CD14-positive monocyte (primary cell): ENCODE data around the gene KBTBD8. TPM values are rescaled to one million over a fixed set of nuclear protein-coding genes. Genes with fewer than 3 reads are reported as not detected.

ENCODE experiments used
- DNase-seq, 3 donors: peaks; one replicate each; pipeline ENCODE4 v3.0.0-alpha.2; 2011 to 2022
- H2AFZ ChIP-seq: 2 replicates; pipeline ENCODE4 v1.6.0; 2012; ENCODE audit warnings: mild to moderate bottlenecking, low read depth, low read length, inconsistent platforms; ENCODE audit not compliant: insufficient read depth, poor library complexity, severe bottlenecking
- H3K27ac ChIP-seq, 2 donors: 1 replicate in 1 of 2; 2 replicates in 1 of 2; pipeline ENCODE4 v1.5.1; 2012 to 2013; ENCODE audit warnings: low read length in 2 of 2, control low read depth in 1 of 2, inconsistent platforms in 1 of 2, low read depth in 1 of 2, mild to moderate bottlenecking in 1 of 2
- H3K27me3 ChIP-seq, 2 donors: one replicate each; pipeline versions ENCODE4 v1.6.0 to v1.6.1; 2011 to 2013; ENCODE audit warnings: low read length in 2 of 2; ENCODE audit not compliant: control insufficient read depth in 2 of 2, insufficient read depth in 2 of 2
- H3K36me3 ChIP-seq, 2 donors: replicated peaks in 1 of 2; 1 replicate in 1 of 2; 2 replicates in 1 of 2; pipeline versions ENCODE4 v1.5.1 to v1.6.1; 2012 to 2013; ENCODE audit warnings: low read length in 2 of 2, control low read depth in 1 of 2, inconsistent platforms in 1 of 2, mild to moderate bottlenecking in 1 of 2; ENCODE audit not compliant: insufficient read depth in 2 of 2, control insufficient read depth in 1 of 2
- H3K4me1 ChIP-seq, 2 donors: 1 replicate in 1 of 2; 2 replicates in 1 of 2; pipeline versions ENCODE4 v1.5.1 to v1.6.1; 2012 to 2013; ENCODE audit warnings: low read length in 2 of 2, control low read depth in 1 of 2, inconsistent platforms in 1 of 2, mild to moderate bottlenecking in 1 of 2, moderate library complexity in 1 of 2; ENCODE audit not compliant: insufficient read depth in 2 of 2, control insufficient read depth in 1 of 2
- H3K4me2 ChIP-seq: replicated peaks from 2 replicates; pipeline ENCODE3; 2012; ENCODE audit warnings: low read length, moderate library complexity, mild to moderate bottlenecking; ENCODE audit not compliant: poor library complexity, severe bottlenecking; ENCODE audit errors: extremely low read depth
- H3K4me3 ChIP-seq, 3 experiments: fragments of 200-600 bp in 1 of 3; sonication (generic) in 1 of 3; replicated peaks in 1 of 3; 1 replicate in 2 of 3; 2 replicates in 1 of 3; pipeline ENCODE4 v1.5.1; 2011 to 2013; ENCODE audit warnings: low read length in 3 of 3, mild to moderate bottlenecking in 3 of 3, control low read depth in 2 of 3, low read depth in 2 of 3, inconsistent platforms in 1 of 3, moderate library complexity in 1 of 3
- H3K79me2 ChIP-seq: 2 replicates; pipeline ENCODE4 v1.6.0; 2012; ENCODE audit warnings: mild to moderate bottlenecking, control low read depth, inconsistent platforms, low read length, moderate library complexity; ENCODE audit not compliant: insufficient read depth
- H3K9ac ChIP-seq: 2 replicates; pipeline ENCODE4 v1.6.0; 2017; ENCODE audit warnings: low read length, mild to moderate bottlenecking; ENCODE audit not compliant: insufficient read depth, poor library complexity, severe bottlenecking
- H3K9me3 ChIP-seq, 2 donors: replicated peaks in 1 of 2; 1 replicate in 1 of 2; 2 replicates in 1 of 2; pipeline versions ENCODE4 v1.5.1 to v1.6.1; 2012 to 2013; ENCODE audit warnings: low read length in 2 of 2, control low read depth in 1 of 2; ENCODE audit not compliant: control insufficient read depth in 1 of 2, insufficient read depth in 1 of 2
- H4K20me1 ChIP-seq: 2 replicates; pipeline ENCODE4 v1.6.0; 2012; ENCODE audit warnings: mild to moderate bottlenecking, low read length, control low read depth, moderate library complexity; ENCODE audit not compliant: insufficient read depth
- H3K27ac Mint-ChIP-seq, 7 donors: one replicate each; pipeline ENCODE4 v1.8.0; 2020; ENCODE audit warnings: mild to moderate bottlenecking in 7 of 7, mixed read lengths in 7 of 7, moderate library complexity in 6 of 7, inconsistent platforms in 2 of 7
- H3K27me3 Mint-ChIP-seq, 3 donors: one replicate each; pipeline ENCODE4 v1.8.0; 2021 to 2022; ENCODE audit warnings: low read depth in 3 of 3, mild to moderate bottlenecking in 3 of 3, mixed read lengths in 3 of 3, moderate library complexity in 3 of 3, inconsistent platforms in 1 of 3
- H3K36me3 Mint-ChIP-seq, 2 donors: one replicate each; pipeline ENCODE4 v1.8.0; 2020; ENCODE audit warnings: mixed read lengths in 2 of 2, inconsistent platforms in 1 of 2, mild to moderate bottlenecking in 1 of 2
- H3K4me1 Mint-ChIP-seq: one replicate; pipeline ENCODE4 v1.8.0; 2020; ENCODE audit warnings: mild to moderate bottlenecking, mixed read lengths
- H3K4me3 Mint-ChIP-seq, 2 donors: one replicate each; pipeline ENCODE4 v1.8.0; 2020; ENCODE audit warnings: mild to moderate bottlenecking in 2 of 2, mixed read lengths in 2 of 2, moderate library complexity in 1 of 2
- H3K9me3 Mint-ChIP-seq, 7 donors: one replicate each; pipeline ENCODE4 v1.8.0; 2020 to 2022; ENCODE audit warnings: mixed read lengths in 7 of 7, mild to moderate bottlenecking in 6 of 7, moderate library complexity in 6 of 7, inconsistent platforms in 2 of 7
- CTCF ChIP-seq: fragments of 200-600 bp; IDR thresholded peaks from one replicate; pipeline ENCODE4 v1.8.0; 2022; ENCODE audit warnings: antibody characterized with exemption, mild to moderate bottlenecking
- WGBS: methylation state at CpG from one replicate; pipeline ENCODE4 v1.1.5; 2013; ENCODE audit warnings: missing lambda C conversion rate; ENCODE audit not compliant: insufficient coverage; 5-methylcytosine and 5-hydroxymethylcytosine counted together
- intact Hi-C, 2 donors: fragments of 100-400 bp; cut with micrococcal nuclease; formaldehyde crosslinking; loops; one replicate each; pipeline versions ENCODE4 v1.15.0 to v1.15.1; 2023
- polyA plus RNA-seq, 3 donors: library from polyadenylated mRNA; depleted of rRNA in 1 of 3; unstranded in 2 of 3; stranded (reverse) in 1 of 3; fragments of 300-500 nt in 2 of 3; fragments of >200 nt in 1 of 3; fragmentation: Illumina TruSeq in 2 of 3; gene quantifications; 1 replicate in 2 of 3; 2 replicates in 1 of 3; pipeline ENCODE4 v1.2.3, GENCODE V29; 2012 to 2021

The KBTBD8 gene
- polyA plus RNA-seq, 3 donors, result 3.0 to 11.7 (median 3.2) TPM

- peak; percentile 79 to 95 (median 85) for DNase-seq
- peak overlapping the region; percentile 83 to 88 for H3K27ac ChIP-seq
- H3K4me2 ChIP-seq, result peak overlapping the region; percentile 82
- peak overlapping the region; percentile 81 for H3K9ac ChIP-seq
- Mint-ChIP-seq H3K4me1 (peaks cover 33% of the 10 kb centered on the region), H3K27ac (peak overlapping the region; percentile 85 to 96 (median 91)), H3K4me3 (peak overlapping the region; percentile 86 to 92), H3K27me3 (peaks cover 5 to 7% (median 7%) of the 10 kb centered on the region in 3 donors), H3K36me3 (peaks cover 6 to 11% of the 10 kb centered on the region in 2 donors), H3K9me3 (peaks cover 0 to 2% (median 0%) of the 10 kb centered on the region in 7 donors)
- no peaks in the 10 kb centered on the region for H4K20me1 ChIP-seq
- peaks cover 27 to 35% of the 10 kb centered on the region in 2 donors for H3K4me1 ChIP-seq
- peaks cover under 1 to 4% of the 10 kb centered on the region in 2 donors for H3K36me3 ChIP-seq
- H2AFZ ChIP-seq, result peak overlapping the region; percentile 75
- TF ChIP-seq CTCF, result no peak
- no peaks in the 10 kb centered on the region for H3K27me3 ChIP-seq
- intact Hi-C loops, result no loop called here
- H3K4me3 ChIP-seq, result peak overlapping the region in 1 of 3 experiments; percentile 87
- peaks cover 15% of the 10 kb centered on the region for H3K79me2 ChIP-seq
- 12% methylated on average over 8 of the region's 18 CpGs for WGBS
- no peaks in the 10 kb centered on the region for H3K9me3 ChIP-seq
These were observed 471 bp upstream of the KBTBD8 start for GRCh38 chr3:66997560-66998112.

- Mint-ChIP-seq H3K27me3 (peaks cover 2 to 7% (median 3%) of the 10 kb centered on the region in 3 donors), H3K9me3 (no peaks in the 10 kb centered on the region), H3K27ac (peak overlapping the region; percentile 74 to 96 (median 88)), H3K4me3 (peak overlapping the region; percentile 86 to 92), H3K36me3 (peaks cover 16 to 22% of the 10 kb centered on the region in 2 donors), H3K4me1 (peaks cover 33% of the 10 kb centered on the region)
- peaks cover 15% of the 10 kb centered on the region for H3K79me2 ChIP-seq
- H3K9ac ChIP-seq, result peak overlapping the region; percentile 81
- H4K20me1 ChIP-seq, result no peaks in the 10 kb centered on the region
- TF ChIP-seq CTCF, result no peak
- H3K4me1 ChIP-seq, result peaks cover 27 to 35% of the 10 kb centered on the region in 2 donors
- peak overlapping the region; percentile 87 for H2AFZ ChIP-seq
- H3K4me3 ChIP-seq, result peak overlapping the region; percentile 76 to 88 (median 87)
- no peaks in the 10 kb centered on the region for H3K27me3 ChIP-seq
- peak overlapping the region; percentile 82 for H3K4me2 ChIP-seq
- intact Hi-C loops, result no loop called here
- H3K36me3 ChIP-seq, result peaks cover 12 to 16% of the 10 kb centered on the region in 2 donors
- WGBS, result no CpG with 5 or more reads among the region's 10 CpGs
- no peaks in the 10 kb centered on the region for H3K9me3 ChIP-seq
- H3K27ac ChIP-seq, result peak overlapping the region; percentile 83 to 88
- DNase-seq, result no peak
These were observed 763 bp downstream of the KBTBD8 start for GRCh38 chr3:66998904-66999235.
